Activated CD8-positive, alpha-beta memory T cell treated with anti-CD3 and anti-CD28 coated beads, Interleukin-2, amount 50 U/mL, for 1 hour (primary cell): ENCODE results near the gene TSPYL6.

Experiments used
- DNase-seq: peaks from one replicate; pipeline ENCODE4 v3.0.0-alpha.2; 2020; ENCODE audit errors: extremely low read depth

Gene TSPYL6

DNA sequence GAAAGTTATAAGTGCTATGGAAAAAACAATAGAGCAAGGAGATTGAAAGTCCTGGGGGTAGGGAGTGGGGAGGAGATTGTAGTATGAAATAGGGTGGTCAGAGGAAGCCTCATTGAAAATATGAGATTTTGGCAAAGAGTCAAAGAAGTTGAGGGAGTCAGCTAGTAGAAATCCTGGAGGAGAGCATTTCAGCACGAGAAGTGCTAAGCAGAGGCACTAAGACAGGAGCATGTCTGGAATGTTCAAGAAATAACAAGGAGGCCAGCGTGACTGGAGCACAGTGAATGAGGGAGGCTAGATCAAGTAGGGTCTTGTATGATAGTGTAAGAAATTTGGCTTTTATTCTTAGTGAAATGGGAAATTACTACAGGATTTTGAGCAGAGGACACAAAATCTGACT is 2.1 kb upstream of the TSPYL6 start:
- DNase-seq, result no peak

- DNase-seq, result no peak
These were observed 569 bp downstream of the TSPYL6 start for GRCh38 chr2:54255230-54256090.

GRCh38 chr2:54254180-54254579 is 1.8 kb downstream of the TSPYL6 start:
- no peak for DNase-seq

DNA sequence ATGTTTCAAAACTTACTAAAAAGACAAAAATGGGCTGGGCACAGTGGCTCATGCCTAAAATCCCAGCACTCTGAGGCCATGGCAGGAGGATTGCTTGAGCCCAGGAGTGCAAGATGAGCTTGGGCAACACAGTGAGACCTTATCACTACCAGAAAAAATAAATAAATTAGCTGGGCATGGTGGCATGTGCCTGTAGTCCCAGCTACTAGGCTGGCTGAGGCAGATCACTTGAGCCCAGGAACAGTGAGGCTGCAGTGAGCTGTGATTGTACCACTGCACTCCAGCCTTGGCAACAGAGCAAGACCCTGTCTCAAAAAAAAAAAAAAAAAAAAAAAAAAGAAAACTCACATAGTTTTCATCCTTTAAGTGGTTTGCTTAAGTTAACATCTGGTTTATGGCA is 6.4 kb downstream of the TSPYL6 start:
- no peak for DNase-seq

DNA sequence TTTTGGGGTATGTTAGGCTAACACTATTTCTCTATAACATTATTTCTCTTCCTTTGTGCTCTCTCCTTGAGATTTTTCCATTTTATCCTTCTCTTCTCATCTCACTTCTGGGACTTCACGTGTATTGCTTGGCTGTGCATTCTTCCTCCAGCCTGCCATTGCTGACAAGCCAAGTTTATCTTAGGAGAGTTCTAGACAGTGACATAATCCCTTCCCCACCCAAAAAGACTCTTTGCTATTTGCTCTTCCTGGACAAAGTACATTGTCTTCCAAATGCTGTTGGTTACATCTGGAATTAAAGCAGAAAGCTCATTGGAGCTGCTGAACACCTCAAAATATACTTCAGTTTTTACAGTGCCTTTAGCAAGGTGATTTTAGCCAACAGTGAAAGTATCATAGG is 8.9 kb downstream of the TSPYL6 start:
- no peak for DNase-seq

GRCh38 chr2:54240515-54241469 is 15.2 kb downstream of the TSPYL6 start:
- DNase-seq, result no peak

- DNase-seq, result no peak
These were observed 16.6 kb downstream of the TSPYL6 start for GRCh38 chr2:54239427-54239826.

GRCh38 chr2:54237428-54237827 is 18.6 kb downstream of the TSPYL6 start:
- no peak for DNase-seq

- no peak for DNase-seq
These were observed 22.0 kb downstream of the TSPYL6 start for GRCh38 chr2:54233832-54234649.

GRCh38 chr2:54228945-54229344 is 27.1 kb downstream of the TSPYL6 start:
- no peak for DNase-seq

DNA sequence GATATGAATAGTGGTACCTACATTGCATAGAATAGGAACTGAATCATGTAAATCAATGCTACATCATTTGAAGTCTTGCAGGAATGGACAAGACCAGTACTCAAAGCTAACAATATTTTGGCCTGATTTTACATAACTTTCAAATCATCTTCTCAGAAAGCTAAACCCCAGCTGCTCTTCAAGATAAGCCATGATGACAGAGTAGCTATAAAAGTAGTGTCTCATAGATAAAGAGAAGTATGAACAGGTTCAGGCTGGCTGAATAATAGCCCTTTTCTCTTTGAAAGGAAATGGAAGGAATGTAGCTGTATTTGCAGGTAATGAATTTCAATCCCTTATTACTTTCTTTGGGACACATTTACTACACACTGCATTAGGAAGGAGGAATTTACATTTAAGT is 28.2 kb downstream of the TSPYL6 start:
- no peak for DNase-seq

- DNase-seq, result no peak
These were observed 29.8 kb downstream of the TSPYL6 start for GRCh38 chr2:54226260-54226659.

DNA sequence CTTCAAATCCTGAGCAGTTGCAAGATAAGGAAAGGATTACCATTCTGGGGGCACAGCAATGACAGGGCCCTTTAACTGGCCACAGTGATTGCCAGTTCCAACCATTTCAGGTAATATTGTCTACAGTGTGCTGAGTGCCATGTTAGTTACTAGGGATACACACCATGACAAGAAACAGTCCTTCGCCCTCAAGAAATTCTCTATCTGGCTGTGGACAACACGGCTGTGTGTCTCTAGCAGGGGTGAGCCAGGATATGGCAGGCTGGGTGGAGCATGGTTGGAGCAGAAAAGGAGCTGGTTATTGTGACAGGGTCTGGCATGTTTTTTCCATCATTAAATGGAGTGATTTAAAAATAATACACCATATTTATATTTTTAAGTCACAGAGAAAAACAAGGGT is 31.0 kb downstream of the TSPYL6 start:
- no peak for DNase-seq

DNA sequence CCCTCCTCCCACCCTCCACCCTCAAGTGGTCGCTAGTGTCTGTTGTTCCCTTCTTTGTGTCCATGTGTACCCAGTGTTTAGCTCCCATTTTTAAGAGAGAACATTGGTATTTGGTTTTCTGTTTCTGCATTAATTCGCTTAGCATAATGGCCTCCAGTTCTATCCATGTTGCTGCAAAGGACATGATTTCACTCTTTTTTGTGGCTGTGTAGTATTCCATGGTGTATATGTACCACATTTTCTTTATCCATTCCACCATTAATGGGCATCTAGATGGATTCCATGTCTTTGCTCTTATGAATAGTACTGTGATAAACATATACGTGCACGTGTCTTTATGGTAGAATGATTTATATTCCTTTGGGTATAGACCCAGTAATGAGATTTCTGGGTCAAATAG is 42.9 kb downstream of the TSPYL6 start:
- no peak for DNase-seq

- DNase-seq, result no peak
These were observed 43.6 kb downstream of the TSPYL6 start for GRCh38 chr2:54212456-54212855.

GRCh38 chr2:54209379-54209778 is 46.6 kb downstream of the TSPYL6 start:
- DNase-seq, result no peak

GRCh38 chr2:54208364-54209240 is 47.4 kb downstream of the TSPYL6 start:
- no peak for DNase-seq

- DNase-seq, result no peak
These were observed 48.3 kb downstream of the TSPYL6 start for GRCh38 chr2:54207666-54208195.

DNA sequence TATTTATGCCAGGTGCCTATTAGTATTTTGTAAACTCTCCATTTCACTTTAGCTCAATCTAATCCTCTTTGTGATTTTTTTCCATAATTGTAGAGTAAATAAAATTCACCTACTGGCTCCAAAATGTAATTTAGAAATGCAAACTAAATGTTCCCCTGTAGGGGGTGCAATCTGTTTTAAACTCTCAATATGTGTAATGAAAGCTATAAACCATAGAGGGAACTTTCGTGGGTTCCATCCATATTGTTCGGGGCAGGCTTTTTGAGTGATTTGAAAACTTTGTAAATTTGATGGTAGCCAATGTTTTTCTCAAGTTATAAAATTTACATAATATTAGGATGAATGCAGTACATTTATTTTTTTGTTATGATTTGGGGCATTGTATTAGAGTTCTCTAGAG is 49.4 kb downstream of the TSPYL6 start:
- no peak for DNase-seq

DNA sequence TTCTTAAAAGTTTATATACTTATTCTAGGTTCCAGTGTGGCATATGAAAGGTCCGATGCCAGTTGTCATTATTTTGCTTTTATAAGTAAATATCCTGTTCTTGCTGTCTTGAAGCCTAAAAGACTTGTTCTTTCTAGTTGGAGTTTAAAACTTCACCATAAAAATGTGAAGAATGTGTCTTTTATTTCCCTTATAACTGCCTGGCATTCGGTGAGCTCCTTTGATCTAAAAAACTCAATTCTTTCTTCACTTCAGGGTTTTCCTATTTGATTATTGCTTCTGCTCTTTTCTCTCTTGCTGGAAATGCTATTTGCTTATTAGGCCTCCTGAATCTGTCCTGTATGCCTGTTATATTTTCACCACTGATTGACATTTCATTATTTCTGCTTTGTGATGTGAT is 51.6 kb downstream of the TSPYL6 start:
- DNase-seq, result no peak
